CD4-positive, alpha-beta T cell treated with Interleukin-17A for 1 hour (primary cell): ENCODE data around the gene KRTAP13-2.

Source experiments
- DNase-seq: peaks from one replicate; pipeline ENCODE4 v3.0.0-alpha.2; 2020

Gene KRTAP13-2

GRCh38 chr21:30372139-30372770 is at the start of gene KRTAP13-2:
Gene KRTAP13-2 (minus strand): TSS chr21:30372271. CDS start chr21:30372213, 58 bp downstream.
- DNase-seq, result no peak

- no peak for DNase-seq
Observed at GRCh38 chr21:30415993-30416392, 43.9 kb upstream of the KRTAP13-2 start.

- no peak for DNase-seq
Observed at GRCh38 chr21:30408782-30409494, 36.9 kb upstream of the KRTAP13-2 start.

- DNase-seq, result no peak
Observed at GRCh38 chr21:30395731-30396130, 23.7 kb upstream of the KRTAP13-2 start, which contains the start of gene KRTAP13-1. Gene KRTAP13-1 (plus strand): TSS chr21:30396031. CDS start chr21:30396087, 56 bp downstream.

GRCh38 chr21:30391492-30392025 is 19.5 kb upstream of the KRTAP13-2 start:
- DNase-seq, result no peak

- no peak for DNase-seq
Observed at GRCh38 chr21:30382201-30382600, 10.1 kb upstream of the KRTAP13-2 start.

- no peak for DNase-seq
Observed at GRCh38 chr21:30355906-30356305, 16.2 kb downstream of the KRTAP13-2 start.

- DNase-seq, result no peak
Observed at GRCh38 chr21:30354308-30355005, 17.6 kb downstream of the KRTAP13-2 start.

- DNase-seq, result no peak
Observed at GRCh38 chr21:30351534-30351933, 20.5 kb downstream of the KRTAP13-2 start.

GRCh38 chr21:30349572-30349971 is 22.5 kb downstream of the KRTAP13-2 start:
- no peak for DNase-seq

- DNase-seq, result no peak
Observed at GRCh38 chr21:30348506-30348905, 23.6 kb downstream of the KRTAP13-2 start, which contains the start of gene KRTAP23-1. Gene KRTAP23-1 (minus strand): TSS chr21:30348606. CDS start chr21:30348606, 0 bp downstream.

GRCh38 chr21:30345014-30345413 is 27.1 kb downstream of the KRTAP13-2 start:
- DNase-seq, result no peak

GRCh38 chr21:30340714-30341573 is 31.1 kb downstream of the KRTAP13-2 start:
- peak; percentile 15 for DNase-seq

- DNase-seq, result no peak
Observed at GRCh38 chr21:30338717-30339116, 33.4 kb downstream of the KRTAP13-2 start.

- no peak for DNase-seq
Observed at GRCh38 chr21:30337772-30338171, 34.3 kb downstream of the KRTAP13-2 start.

GRCh38 chr21:30337276-30337744 is 34.8 kb downstream of the KRTAP13-2 start, which contains the start of gene KRTAP27-1:
Gene KRTAP27-1 (minus strand): TSS chr21:30337694. CDS start chr21:30337668, 26 bp downstream.
- no peak for DNase-seq

- DNase-seq, result no peak
Observed at GRCh38 chr21:30336596-30336995, 35.5 kb downstream of the KRTAP13-2 start.

- no peak for DNase-seq
Observed at GRCh38 chr21:30333736-30334135, 38.3 kb downstream of the KRTAP13-2 start.

- no peak for DNase-seq
Observed at GRCh38 chr21:30332681-30333080, 39.4 kb downstream of the KRTAP13-2 start.

- no peak for DNase-seq
Observed at GRCh38 chr21:30329203-30329875, 42.7 kb downstream of the KRTAP13-2 start.

GRCh38 chr21:30326390-30326789 is 45.7 kb downstream of the KRTAP13-2 start:
- no peak for DNase-seq
